Measurements from ENCODE around the gene COG8. TPM values are rescaled to one million over a fixed set of nuclear protein-coding genes. Genes with fewer than 3 reads are reported as not detected.

The COG8 gene
- total RNA-seq, 1 donor from 2014 or later, result 32.4 TPM

DNA sequence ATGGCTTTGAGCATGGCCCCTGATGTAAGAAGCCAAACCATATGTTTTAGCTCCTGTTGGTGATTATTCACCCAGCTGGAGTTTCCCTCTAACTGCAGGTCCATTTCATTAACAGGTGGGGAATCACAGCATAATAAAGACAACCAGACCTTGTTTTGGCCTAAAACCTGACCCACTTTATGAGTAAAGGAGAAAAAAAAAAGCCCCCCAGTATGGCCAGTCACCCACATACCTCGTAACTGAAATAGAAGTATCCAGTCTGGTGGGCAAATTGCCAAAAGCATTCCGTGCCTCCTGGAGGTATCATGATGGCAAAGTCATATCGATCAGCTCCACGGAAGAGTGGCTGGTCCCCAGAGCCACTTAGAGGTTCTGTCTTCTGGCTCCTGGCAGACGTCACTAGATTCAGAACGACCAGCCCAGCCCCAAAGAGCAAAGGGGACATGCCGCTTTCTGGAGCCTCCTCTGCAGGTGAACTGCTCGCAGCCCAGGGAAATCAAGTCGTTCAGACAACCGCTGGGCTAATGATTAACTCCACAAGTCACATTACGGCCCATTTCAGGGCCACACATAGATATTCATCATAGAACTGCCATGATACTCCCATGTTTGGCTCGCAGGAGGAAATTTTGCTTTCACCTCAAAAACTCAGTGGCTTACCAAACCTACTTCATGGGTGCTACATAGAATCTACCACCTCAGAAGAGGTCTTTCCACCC, 12.1 kb upstream of the COG8 start, which contains the start of gene TMED6:
Gene TMED6 (minus strand): TSS at position 478 of the 719 bp plus-strand sequence. CDS start 33 bp downstream, at position 445.
- no peak for FAIRE-seq
- no peaks in the 10 kb centered on the region for H3K9me3 ChIP-seq (ENCODE audit: insufficient read depth, low read depth, low read length)
- TF ChIP-seq, protein P1, sequence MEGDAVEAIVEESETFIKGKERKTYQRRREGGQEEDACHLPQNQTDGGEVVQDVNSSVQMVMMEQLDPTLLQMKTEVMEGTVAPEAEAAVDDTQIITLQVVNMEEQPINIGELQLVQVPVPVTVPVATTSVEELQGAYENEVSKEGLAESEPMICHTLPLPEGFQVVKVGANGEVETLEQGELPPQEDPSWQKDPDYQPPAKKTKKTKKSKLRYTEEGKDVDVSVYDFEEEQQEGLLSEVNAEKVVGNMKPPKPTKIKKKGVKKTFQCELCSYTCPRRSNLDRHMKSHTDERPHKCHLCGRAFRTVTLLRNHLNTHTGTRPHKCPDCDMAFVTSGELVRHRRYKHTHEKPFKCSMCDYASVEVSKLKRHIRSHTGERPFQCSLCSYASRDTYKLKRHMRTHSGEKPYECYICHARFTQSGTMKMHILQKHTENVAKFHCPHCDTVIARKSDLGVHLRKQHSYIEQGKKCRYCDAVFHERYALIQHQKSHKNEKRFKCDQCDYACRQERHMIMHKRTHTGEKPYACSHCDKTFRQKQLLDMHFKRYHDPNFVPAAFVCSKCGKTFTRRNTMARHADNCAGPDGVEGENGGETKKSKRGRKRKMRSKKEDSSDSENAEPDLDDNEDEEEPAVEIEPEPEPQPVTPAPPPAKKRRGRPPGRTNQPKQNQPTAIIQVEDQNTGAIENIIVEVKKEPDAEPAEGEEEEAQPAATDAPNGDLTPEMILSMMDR (IDR thresholded peaks at IDR 0.05; ENCODE audit: insufficient read depth, low read depth, low read length), result no peak
- no peak for TF ChIP-seq EZH2 (IDR thresholded peaks at IDR 0.05; ENCODE audit: insufficient read depth, low read length)

DNA sequence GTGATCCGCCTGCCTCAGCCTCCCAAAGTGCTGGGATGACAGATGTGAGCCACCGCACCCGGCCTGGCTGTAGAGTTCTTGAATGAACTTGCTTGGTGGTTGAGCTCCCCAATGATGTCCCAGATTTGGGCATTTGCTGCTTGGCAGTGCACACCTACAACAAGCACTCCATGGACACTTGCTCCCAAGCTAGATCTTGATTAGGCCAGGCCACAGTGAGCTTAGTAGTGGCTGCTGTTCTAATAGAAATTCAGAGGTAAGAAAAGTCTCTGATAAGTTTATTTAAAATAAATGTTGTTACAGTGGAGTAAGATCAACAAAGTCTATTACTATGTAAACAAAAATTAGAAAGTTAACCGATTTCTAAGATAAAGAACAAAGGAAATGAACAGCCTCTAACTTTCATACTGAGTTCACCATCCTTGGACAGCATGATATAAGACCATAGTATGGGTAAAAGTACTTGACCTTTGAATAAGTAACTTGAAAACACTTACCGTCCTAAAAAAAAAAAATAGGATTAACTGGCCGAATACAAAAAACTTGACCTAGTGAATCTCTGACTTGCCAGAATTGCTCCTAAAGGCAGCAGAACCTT, 11.3 kb upstream of the COG8 start:
- TF ChIP-seq EZH2 (IDR thresholded peaks at IDR 0.05; ENCODE audit: insufficient read depth, low read length), result no peak
- TF ChIP-seq, protein P1 (IDR thresholded peaks at IDR 0.05; ENCODE audit: insufficient read depth, low read depth, low read length), result no peak
- DNase-seq (ENCODE audit: low read depth) (no peak), FAIRE-seq (no peak)
- Histone ChIP-seq H3K4me1 (ENCODE audit: insufficient read depth, low read length) (no peaks in the 10 kb centered on the region), H3K4me2 (ENCODE audit: low read length) (no peak overlapping the region), H3K9ac (ENCODE audit: low read length) (no peak overlapping the region), H3K27me3 (ENCODE audit: insufficient read depth, low read length) (no peaks in the 10 kb centered on the region), H3K27ac (ENCODE audit: low read depth, low read length) (no peak overlapping the region), H3K4me3 (ENCODE audit: insufficient read depth, low read depth, low read length) (no peak overlapping the region), H2AFZ (ENCODE audit: low read depth, low read length) (no peak overlapping the region), H3K36me3 (ENCODE audit: insufficient read depth, low read length) (peaks cover 3% of the 10 kb centered on the region), H3K9me3 (ENCODE audit: insufficient read depth, low read depth, low read length) (no peaks in the 10 kb centered on the region), H3K79me2 (ENCODE audit: insufficient read depth, low read length) (no peaks in the 10 kb centered on the region), H4K20me1 (ENCODE audit: insufficient read depth, low read length) (no peaks in the 10 kb centered on the region)
- Mint-ChIP-seq H3K27me3 (ENCODE audit: low read depth, unreplicated experiment) (no peaks in the 10 kb centered on the region), H3K4me3 (ENCODE audit: unreplicated experiment) (no peak overlapping the region), H3K9me3 (ENCODE audit: unreplicated experiment) (no peaks in the 10 kb centered on the region), H3K27ac (ENCODE audit: unreplicated experiment) (no peak overlapping the region), H3K4me1 (ENCODE audit: low read depth, unreplicated experiment) (no peaks in the 10 kb centered on the region), H3K36me3 (ENCODE audit: low read depth, unreplicated experiment) (peaks cover 5% of the 10 kb centered on the region)

More for the DNA sequence above, 12.1 kb upstream of the COG8 start, which contains the start of gene TMED6:
- no peak within 1 kb of the TSS for H3K4me2 ChIP-seq (ENCODE audit: low read length)
- no peak within 1 kb of the TSS for H2AFZ ChIP-seq (ENCODE audit: low read depth, low read length)
- no peaks in the 10 kb centered on the region for H4K20me1 ChIP-seq (ENCODE audit: insufficient read depth, low read length)
- peaks cover 9% of the 10 kb centered on the region for H3K36me3 ChIP-seq (ENCODE audit: insufficient read depth, low read length)
- no peaks in the 10 kb centered on the region for H3K9me3 Mint-ChIP-seq (ENCODE audit: unreplicated experiment)
- no peaks in the 10 kb centered on the region for H3K4me1 ChIP-seq (ENCODE audit: insufficient read depth, low read length)
- no peak within 1 kb of the TSS for H3K27ac Mint-ChIP-seq (ENCODE audit: unreplicated experiment)
- no peaks in the 10 kb centered on the region for H3K4me1 Mint-ChIP-seq (ENCODE audit: low read depth, unreplicated experiment)
- H3K4me3 ChIP-seq (ENCODE audit: insufficient read depth, low read depth, low read length), result no peak within 1 kb of the TSS
- no peak within 1 kb of the TSS for H3K27ac ChIP-seq (ENCODE audit: low read depth, low read length)
- H3K36me3 Mint-ChIP-seq (ENCODE audit: low read depth, unreplicated experiment), result peaks cover 11% of the 10 kb centered on the region
- no peak for DNase-seq (ENCODE audit: low read depth)
- no peak within 1 kb of the TSS for H3K9ac ChIP-seq (ENCODE audit: low read length)
- no peaks in the 10 kb centered on the region for H3K27me3 ChIP-seq (ENCODE audit: insufficient read depth, low read length)
- no peak within 1 kb of the TSS for H3K4me3 Mint-ChIP-seq (ENCODE audit: unreplicated experiment)
- no peaks in the 10 kb centered on the region for H3K27me3 Mint-ChIP-seq (ENCODE audit: low read depth, unreplicated experiment)
- no peaks in the 10 kb centered on the region for H3K79me2 ChIP-seq (ENCODE audit: insufficient read depth, low read length)

DNA sequence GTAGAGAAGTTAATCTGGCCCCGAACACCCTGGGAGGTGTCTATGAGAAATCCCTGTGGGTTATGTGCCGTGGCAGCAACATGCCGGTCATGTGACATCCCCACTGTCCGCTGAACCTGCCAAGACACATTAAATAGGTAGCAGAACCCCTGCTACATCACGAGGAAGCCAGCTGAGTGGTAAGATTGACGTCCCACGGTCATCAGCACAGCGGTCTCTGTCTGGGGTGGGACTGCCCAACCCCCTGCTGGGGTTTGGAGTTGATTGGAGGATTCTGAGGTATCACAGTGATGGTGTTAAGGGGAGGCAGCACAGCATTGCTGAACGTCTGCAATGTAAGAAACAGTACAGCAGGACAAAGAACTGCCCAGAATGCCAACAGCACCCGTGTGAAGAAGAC, 10.2 kb upstream of the COG8 start:
- Histone ChIP-seq H3K27me3 (ENCODE audit: insufficient read depth, low read length) (no peaks in the 10 kb centered on the region), H3K9me3 (ENCODE audit: insufficient read depth, low read depth, low read length) (no peaks in the 10 kb centered on the region), H3K79me2 (ENCODE audit: insufficient read depth, low read length) (no peaks in the 10 kb centered on the region), H3K4me3 (ENCODE audit: insufficient read depth, low read depth, low read length) (no peak overlapping the region), H2AFZ (ENCODE audit: low read depth, low read length) (no peak overlapping the region), H4K20me1 (ENCODE audit: insufficient read depth, low read length) (no peaks in the 10 kb centered on the region), H3K36me3 (ENCODE audit: insufficient read depth, low read length) (no peaks in the 10 kb centered on the region), H3K27ac (ENCODE audit: low read depth, low read length) (no peak overlapping the region), H3K4me1 (ENCODE audit: insufficient read depth, low read length) (no peaks in the 10 kb centered on the region), H3K4me2 (ENCODE audit: low read length) (no peak overlapping the region), H3K9ac (ENCODE audit: low read length) (no peak overlapping the region)
- H3K27me3 Mint-ChIP-seq (ENCODE audit: low read depth, unreplicated experiment), result no peaks in the 10 kb centered on the region
- no peaks in the 10 kb centered on the region for H3K4me1 Mint-ChIP-seq (ENCODE audit: low read depth, unreplicated experiment)
- no peak for FAIRE-seq
- no peak for TF ChIP-seq EZH2 (IDR thresholded peaks at IDR 0.05; ENCODE audit: insufficient read depth, low read length)
- TF ChIP-seq, protein P1 (IDR thresholded peaks at IDR 0.05; ENCODE audit: insufficient read depth, low read depth, low read length), result no peak
- no peak overlapping the region for H3K4me3 Mint-ChIP-seq (ENCODE audit: unreplicated experiment)
- DNase-seq (ENCODE audit: low read depth), result no peak
- H3K9me3 Mint-ChIP-seq (ENCODE audit: unreplicated experiment), result no peaks in the 10 kb centered on the region
- no peak overlapping the region for H3K27ac Mint-ChIP-seq (ENCODE audit: unreplicated experiment)
- peaks cover 3% of the 10 kb centered on the region for H3K36me3 Mint-ChIP-seq (ENCODE audit: low read depth, unreplicated experiment)

All from astrocyte (in vitro differentiated cells and primary cell).